ENCODE data around the gene CST8.

The CST8 gene

GRCh38 chr20:23524146-23524545 lies 33.2 kb downstream of the CST8 start:
- DNase-seq: no peak

GRCh38 chr20:23526850-23527249 lies 35.9 kb downstream of the CST8 start:
- DNase-seq: no peak

GRCh38 chr20:23528867-23529431 lies 38.0 kb downstream of the CST8 start:
- no peak for DNase-seq

GRCh38 chr20:23530937-23531567 lies 40.1 kb downstream of the CST8 start:
- DNase-seq: no peak

GRCh38 chr20:23532533-23532932 lies 41.6 kb downstream of the CST8 start:
- no peak for DNase-seq

- DNase-seq: no peak
These were observed 42.2 kb downstream of the CST8 start for GRCh38 chr20:23533161-23533560.

- DNase-seq: no peak
These were observed 44.1 kb downstream of the CST8 start for GRCh38 chr20:23534801-23535593.

GRCh38 chr20:23536328-23536974 lies 45.5 kb downstream of the CST8 start:
- no peak for DNase-seq

GRCh38 chr20:23537030-23537429 lies 46.1 kb downstream of the CST8 start:
- no peak for DNase-seq

- no peak for DNase-seq
These were observed 49.7 kb downstream of the CST8 start for GRCh38 chr20:23540624-23541023.

GRCh38 chr20:23541330-23541729 lies 50.4 kb downstream of the CST8 start:
- DNase-seq: no peak

- DNase-seq: no peak
These were observed 50.9 kb downstream of the CST8 start for GRCh38 chr20:23541776-23542175.

- no peak for DNase-seq
These were observed 51.9 kb downstream of the CST8 start for GRCh38 chr20:23542801-23543200.

- no peak for DNase-seq
These were observed 53.2 kb downstream of the CST8 start for GRCh38 chr20:23544133-23544532.

Data from NCI-H446 (cell line).